ENCODE measurements around the gene KANSL3.
"Not testable (repeated sequence)": the region's sequence is repeated elsewhere in the genome, so short reads cannot be mapped to it uniquely, and the experiment has no call there.

The KANSL3 gene

GRCh38 chr2:96564563-96564962 lies 73.5 kb downstream of the KANSL3 start:
- no peak overlapping the region for H3K27ac ChIP-seq
- H3K27me3 ChIP-seq (ENCODE audit: control insufficient read depth, insufficient read depth, low read length) = no peaks in the 10 kb centered on the region
- H3K4me3 ChIP-seq (ENCODE audit: low read depth, low read length) = no peak overlapping the region
- TF ChIP-seq, protein P1, sequence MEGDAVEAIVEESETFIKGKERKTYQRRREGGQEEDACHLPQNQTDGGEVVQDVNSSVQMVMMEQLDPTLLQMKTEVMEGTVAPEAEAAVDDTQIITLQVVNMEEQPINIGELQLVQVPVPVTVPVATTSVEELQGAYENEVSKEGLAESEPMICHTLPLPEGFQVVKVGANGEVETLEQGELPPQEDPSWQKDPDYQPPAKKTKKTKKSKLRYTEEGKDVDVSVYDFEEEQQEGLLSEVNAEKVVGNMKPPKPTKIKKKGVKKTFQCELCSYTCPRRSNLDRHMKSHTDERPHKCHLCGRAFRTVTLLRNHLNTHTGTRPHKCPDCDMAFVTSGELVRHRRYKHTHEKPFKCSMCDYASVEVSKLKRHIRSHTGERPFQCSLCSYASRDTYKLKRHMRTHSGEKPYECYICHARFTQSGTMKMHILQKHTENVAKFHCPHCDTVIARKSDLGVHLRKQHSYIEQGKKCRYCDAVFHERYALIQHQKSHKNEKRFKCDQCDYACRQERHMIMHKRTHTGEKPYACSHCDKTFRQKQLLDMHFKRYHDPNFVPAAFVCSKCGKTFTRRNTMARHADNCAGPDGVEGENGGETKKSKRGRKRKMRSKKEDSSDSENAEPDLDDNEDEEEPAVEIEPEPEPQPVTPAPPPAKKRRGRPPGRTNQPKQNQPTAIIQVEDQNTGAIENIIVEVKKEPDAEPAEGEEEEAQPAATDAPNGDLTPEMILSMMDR (IDR thresholded peaks at IDR 0.05) = no peak
- H3K36me3 ChIP-seq (ENCODE audit: control insufficient read depth, insufficient read depth, low read length) = no peaks in the 10 kb centered on the region
- H3K9ac ChIP-seq = no peak overlapping the region
- no peaks in the 10 kb centered on the region for H3K4me1 ChIP-seq
- no peak overlapping the region for H3K4me2 ChIP-seq (ENCODE audit: low read length)
- H3K9me3 ChIP-seq (ENCODE audit: control insufficient read depth, low read length) = no peaks in the 10 kb centered on the region
- H2AFZ ChIP-seq = no peak overlapping the region
- H3K79me2 ChIP-seq = no peaks in the 10 kb centered on the region

GRCh38 chr2:96564026-96564425 lies 74.1 kb downstream of the KANSL3 start:
- Histone ChIP-seq H3K36me3 (ENCODE audit: control insufficient read depth, insufficient read depth, low read length) (no peaks in the 10 kb centered on the region), H3K4me1 (no peaks in the 10 kb centered on the region), H3K9me3 (ENCODE audit: control insufficient read depth, low read length) (no peaks in the 10 kb centered on the region), H3K9ac (no peak overlapping the region), H3K4me2 (ENCODE audit: low read length) (no peak overlapping the region), H3K79me2 (no peaks in the 10 kb centered on the region), H3K4me3 (ENCODE audit: low read depth, low read length) (no peak overlapping the region), H3K27me3 (ENCODE audit: control insufficient read depth, insufficient read depth, low read length) (no peaks in the 10 kb centered on the region), H2AFZ (no peak overlapping the region), H3K27ac (no peak overlapping the region)
- TF ChIP-seq, protein P1 (IDR thresholded peaks at IDR 0.05) = no peak

- Histone ChIP-seq H3K4me3 (ENCODE audit: low read depth, low read length) (no peak overlapping the region), H3K4me1 (peaks cover 5% of the 10 kb centered on the region), H2AFZ (no peak overlapping the region), H3K9ac (no peak overlapping the region), H3K79me2 (no peaks in the 10 kb centered on the region), H3K4me2 (ENCODE audit: low read length) (no peak overlapping the region), H3K9me3 (ENCODE audit: control insufficient read depth, low read length) (no peaks in the 10 kb centered on the region), H3K36me3 (ENCODE audit: control insufficient read depth, insufficient read depth, low read length) (no peaks in the 10 kb centered on the region), H3K27me3 (ENCODE audit: control insufficient read depth, insufficient read depth, low read length) (no peaks in the 10 kb centered on the region), H3K27ac (no peak overlapping the region)
- TF ChIP-seq, protein P1 (IDR thresholded peaks at IDR 0.05) = no peak
These were observed 79.6 kb downstream of the KANSL3 start for GRCh38 chr2:96558485-96558884.

GRCh38 chr2:96558061-96558460 lies 80.1 kb downstream of the KANSL3 start:
- Histone ChIP-seq H2AFZ (no peak overlapping the region), H3K79me2 (no peaks in the 10 kb centered on the region), H3K36me3 (ENCODE audit: control insufficient read depth, insufficient read depth, low read length) (no peaks in the 10 kb centered on the region), H3K27me3 (ENCODE audit: control insufficient read depth, insufficient read depth, low read length) (no peaks in the 10 kb centered on the region), H3K27ac (no peak overlapping the region), H3K9ac (no peak overlapping the region), H3K4me3 (ENCODE audit: low read depth, low read length) (no peak overlapping the region), H3K4me2 (ENCODE audit: low read length) (no peak overlapping the region), H3K9me3 (ENCODE audit: control insufficient read depth, low read length) (no peaks in the 10 kb centered on the region), H3K4me1 (peaks cover 5% of the 10 kb centered on the region)
- TF ChIP-seq, protein P1 (IDR thresholded peaks at IDR 0.05) = no peak

GRCh38 chr2:96557421-96557820 lies 80.7 kb downstream of the KANSL3 start:
- not testable (repeated sequence) for H3K4me3 ChIP-seq (ENCODE audit: low read depth, low read length); H3K4me2 ChIP-seq (ENCODE audit: low read length); H3K9me3 ChIP-seq (ENCODE audit: control insufficient read depth, low read length); H3K79me2 ChIP-seq; H3K4me1 ChIP-seq; H3K27me3 ChIP-seq (ENCODE audit: control insufficient read depth, insufficient read depth, low read length); H3K27ac ChIP-seq; H3K36me3 ChIP-seq (ENCODE audit: control insufficient read depth, insufficient read depth, low read length); H3K9ac ChIP-seq; H2AFZ ChIP-seq
